Muscle layer of duodenum (tissue), 2 donors: ENCODE measurements around the gene BATF2.
"Not testable (repeated sequence)": the region's sequence is repeated elsewhere in the genome, so short reads cannot be mapped to it uniquely, and the experiment has no call there.

Experiments used
- H3K27ac ChIP-seq: one replicate; pipeline ENCODE4 v1.7.0; 2013; ENCODE audit warnings: mild to moderate bottlenecking, low read length
- H3K27me3 ChIP-seq: one replicate; pipeline ENCODE4 v1.7.0; 2013; ENCODE audit warnings: low read depth, mild to moderate bottlenecking, control low read depth, low read length
- H3K36me3 ChIP-seq, 2 donors: one replicate each; pipeline ENCODE4 v1.7.0; 2013; ENCODE audit warnings: low read length in 2 of 2, control low read depth in 1 of 2, mild to moderate bottlenecking in 1 of 2; ENCODE audit not compliant: insufficient read depth in 2 of 2, control insufficient read depth in 1 of 2
- H3K4me1 ChIP-seq, 2 donors: one replicate each; pipeline ENCODE4 v1.7.0; 2013; ENCODE audit warnings: low read length in 2 of 2, mild to moderate bottlenecking in 2 of 2, control low read depth in 1 of 2, moderate library complexity in 1 of 2; ENCODE audit not compliant: insufficient read depth in 2 of 2, control insufficient read depth in 1 of 2
- H3K4me3 ChIP-seq, 2 donors: one replicate each; pipeline ENCODE4 v1.7.0; 2013; ENCODE audit warnings: low read length in 2 of 2, low read depth in 1 of 2, mild to moderate bottlenecking in 1 of 2
- H3K9me3 ChIP-seq, 2 donors: one replicate each; pipeline ENCODE4 v1.7.0; 2013; ENCODE audit warnings: low read length in 2 of 2, control low read depth in 1 of 2, mild to moderate bottlenecking in 1 of 2; ENCODE audit not compliant: control insufficient read depth in 1 of 2
- donor health status: healthy.

The BATF2 gene

DNA sequence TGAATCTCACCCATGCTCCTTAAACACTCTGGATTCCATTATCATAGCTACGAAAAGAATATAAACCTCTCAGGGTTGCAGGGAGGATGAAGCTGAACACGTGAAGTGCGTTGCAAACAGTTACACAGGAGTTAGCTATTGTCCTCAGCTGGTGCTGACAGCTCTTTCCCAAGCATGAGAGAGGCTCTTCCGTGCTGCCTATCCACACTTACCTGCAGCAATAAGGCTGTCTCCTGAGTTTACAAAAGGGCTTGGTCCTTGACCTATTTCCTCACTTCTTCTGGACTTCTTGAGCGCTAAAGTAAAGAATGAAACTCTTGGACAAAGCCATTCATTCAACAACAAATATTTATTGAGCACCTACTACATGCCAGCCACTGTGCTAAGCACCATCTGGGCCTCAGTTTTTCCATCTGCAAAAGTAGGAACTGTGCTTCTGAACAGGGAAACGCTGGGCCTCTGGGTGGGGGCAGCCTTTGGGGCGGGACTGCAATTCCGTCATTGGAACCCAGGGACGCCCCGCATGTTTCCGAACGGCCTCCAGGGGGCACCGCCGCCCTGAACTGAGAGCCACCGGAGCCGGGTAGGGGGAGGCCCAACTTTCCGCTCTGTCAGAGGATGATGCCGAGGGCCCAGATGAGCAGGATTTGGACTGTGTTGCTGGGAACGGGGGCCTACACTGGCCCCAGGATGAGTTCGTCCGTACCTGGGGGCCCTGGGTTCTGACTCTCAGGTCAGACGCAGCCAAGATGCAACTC lies 16.5 kb upstream of the BATF2 start:
- H3K9me3 ChIP-seq = no peaks in the 10 kb centered on the region

DNA sequence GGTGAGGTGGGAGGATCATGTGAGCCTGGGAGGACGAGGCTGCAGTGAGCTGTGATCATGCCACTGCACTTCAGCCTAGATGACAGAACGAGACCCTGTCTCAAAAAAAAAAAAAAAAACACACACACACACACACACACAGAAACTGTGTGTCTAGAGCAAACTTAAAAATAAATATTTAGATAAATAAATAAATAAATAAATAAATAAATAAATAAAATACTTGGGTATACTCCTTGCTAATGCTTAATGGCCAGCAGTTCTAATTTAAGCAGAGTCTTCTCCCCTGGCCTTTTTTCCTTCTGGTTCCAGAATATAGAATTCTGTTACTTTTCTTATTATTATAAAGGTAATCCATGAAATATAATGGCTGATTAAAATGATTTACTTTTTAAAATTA lies 12.1 kb upstream of the BATF2 start:
- Histone ChIP-seq H3K9me3 (no peaks in the 10 kb centered on the region), H3K27ac (no peak overlapping the region), H3K4me3 (no peak overlapping the region), H3K36me3 (no peaks in the 10 kb centered on the region), H3K4me1 (peaks cover 5 to 6% of the 10 kb centered on the region in 2 donors), H3K27me3 (no peaks in the 10 kb centered on the region)

More for the DNA sequence above, 16.5 kb upstream of the BATF2 start:
- peak overlapping the region; percentile 66 to 72 for H3K4me3 ChIP-seq
- H3K4me1 ChIP-seq = peaks cover 6 to 16% of the 10 kb centered on the region in 2 donors
- peaks cover 3 to 8% of the 10 kb centered on the region in 2 donors for H3K36me3 ChIP-seq
- H3K27me3 ChIP-seq = no peaks in the 10 kb centered on the region
- H3K27ac ChIP-seq = peak overlapping the region; percentile 93

DNA sequence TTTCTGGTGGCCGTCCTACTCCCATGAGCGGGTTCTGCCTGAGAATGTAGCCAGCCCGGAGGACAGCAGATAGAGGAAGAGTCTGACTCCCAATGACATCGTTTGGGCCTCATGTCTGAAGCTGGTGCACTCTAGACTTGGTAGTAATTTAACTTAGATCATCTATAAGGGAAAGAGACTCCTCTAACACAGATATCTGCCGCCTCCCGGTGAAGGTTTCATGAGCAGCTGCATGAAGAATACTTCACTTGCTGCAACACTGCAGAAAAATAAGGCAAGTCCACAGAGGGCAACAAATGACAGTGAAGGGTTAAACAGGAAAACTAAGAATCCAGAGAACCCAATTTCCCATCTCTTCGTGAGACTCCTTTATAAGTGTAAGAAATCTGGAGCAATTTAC lies 11.2 kb upstream of the BATF2 start:
- no peaks in the 10 kb centered on the region for H3K36me3 ChIP-seq
- no peaks in the 10 kb centered on the region for H3K27me3 ChIP-seq
- peaks cover under 1 to 2% of the 10 kb centered on the region in 2 donors for H3K4me1 ChIP-seq
- H3K27ac ChIP-seq = no peak overlapping the region
- no peak overlapping the region for H3K4me3 ChIP-seq
- no peaks in the 10 kb centered on the region for H3K9me3 ChIP-seq

GRCh38 chr11:65003968-65004367 lies 7.2 kb upstream of the BATF2 start:
- H3K9me3 ChIP-seq, H3K27ac ChIP-seq, H3K4me1 ChIP-seq, H3K4me3 ChIP-seq, H3K36me3 ChIP-seq, H3K27me3 ChIP-seq: not testable (repeated sequence)

DNA sequence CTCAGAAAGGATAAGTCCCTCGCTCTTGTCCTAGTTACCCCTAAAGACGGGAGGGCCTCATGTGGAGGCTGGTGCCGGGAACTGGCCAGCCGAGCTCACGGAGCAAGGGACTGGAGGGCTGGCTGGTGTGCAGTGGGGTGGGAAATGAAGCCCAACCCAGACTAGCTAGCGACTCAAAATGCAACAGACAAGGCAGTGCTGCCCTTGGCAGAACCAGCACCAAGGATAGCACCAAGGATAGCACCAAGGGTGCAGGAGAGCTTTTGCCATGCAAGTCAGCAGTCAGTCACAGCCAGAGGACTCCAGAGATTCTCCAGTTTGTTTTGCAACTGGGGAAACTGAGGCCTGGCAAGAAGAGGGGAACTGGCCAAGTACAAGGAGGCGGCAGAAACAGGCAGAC lies 6.5 kb upstream of the BATF2 start:
- H3K9me3 ChIP-seq = no peaks in the 10 kb centered on the region
- no peaks in the 10 kb centered on the region for H3K4me1 ChIP-seq
- no peaks in the 10 kb centered on the region for H3K36me3 ChIP-seq
- no peaks in the 10 kb centered on the region for H3K27me3 ChIP-seq
- no peak overlapping the region for H3K27ac ChIP-seq
- H3K4me3 ChIP-seq = no peak overlapping the region

DNA sequence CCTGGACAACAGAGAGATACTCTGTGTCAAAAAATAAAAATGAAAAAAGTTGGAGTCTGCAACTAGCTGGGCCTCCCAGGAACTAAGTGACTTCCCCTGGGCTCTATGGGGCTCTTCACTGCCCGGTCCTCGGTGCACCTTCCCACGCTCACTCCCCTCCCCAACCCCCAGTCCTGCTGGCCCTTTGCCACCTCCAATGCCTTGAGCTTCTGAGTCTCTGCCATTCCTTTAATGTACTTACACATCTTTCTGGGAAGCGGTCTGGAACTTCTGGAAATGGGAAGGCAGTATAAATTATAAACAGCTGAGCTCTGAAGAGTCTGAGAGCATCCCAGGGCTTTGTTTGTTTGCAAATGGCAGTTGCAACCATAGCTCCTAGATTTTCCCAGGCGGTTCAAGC lies 5.9 kb upstream of the BATF2 start:
- Histone ChIP-seq H3K4me3 (no peak overlapping the region), H3K4me1 (no peaks in the 10 kb centered on the region), H3K36me3 (no peaks in the 10 kb centered on the region), H3K9me3 (no peaks in the 10 kb centered on the region), H3K27ac (no peak overlapping the region), H3K27me3 (no peaks in the 10 kb centered on the region)

DNA sequence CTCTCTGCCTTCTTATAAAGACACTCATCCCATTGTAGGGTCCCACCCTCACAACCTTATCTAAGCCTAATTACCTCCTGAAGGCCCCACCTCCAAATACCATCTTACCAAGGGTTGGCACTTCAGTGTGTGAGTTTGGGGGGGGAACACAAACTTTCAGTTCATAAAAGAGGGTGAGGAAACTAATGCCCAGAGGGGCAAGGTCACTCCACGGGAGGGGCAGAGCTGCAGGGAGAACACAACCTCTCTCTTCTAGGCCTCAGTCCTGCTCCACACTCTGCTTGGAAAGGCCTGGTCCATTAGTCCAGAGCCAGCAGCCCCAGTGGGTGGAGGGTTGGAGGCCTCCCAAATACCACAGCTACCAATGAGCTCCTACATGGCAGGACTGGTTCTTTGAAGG lies 2.7 kb upstream of the BATF2 start:
- no peaks in the 10 kb centered on the region for H3K9me3 ChIP-seq
- no peaks in the 10 kb centered on the region for H3K27me3 ChIP-seq
- H3K4me1 ChIP-seq = peaks cover 8 to 18% of the 10 kb centered on the region in 2 donors
- H3K36me3 ChIP-seq = no peaks in the 10 kb centered on the region
- peak overlapping the region; percentile 3 for H3K27ac ChIP-seq
- H3K4me3 ChIP-seq = no peak overlapping the region

- Histone ChIP-seq H3K27ac (peak overlapping the region; percentile 26), H3K36me3 (peaks cover 0 to 5% of the 10 kb centered on the region in 2 donors), H3K27me3 (no peaks in the 10 kb centered on the region), H3K9me3 (no peaks in the 10 kb centered on the region), H3K4me1 (peaks cover 8 to 18% of the 10 kb centered on the region in 2 donors), H3K4me3 (no peak overlapping the region)
Observed at GRCh38 chr11:64998690-64999431, 2.1 kb upstream of the BATF2 start.

DNA sequence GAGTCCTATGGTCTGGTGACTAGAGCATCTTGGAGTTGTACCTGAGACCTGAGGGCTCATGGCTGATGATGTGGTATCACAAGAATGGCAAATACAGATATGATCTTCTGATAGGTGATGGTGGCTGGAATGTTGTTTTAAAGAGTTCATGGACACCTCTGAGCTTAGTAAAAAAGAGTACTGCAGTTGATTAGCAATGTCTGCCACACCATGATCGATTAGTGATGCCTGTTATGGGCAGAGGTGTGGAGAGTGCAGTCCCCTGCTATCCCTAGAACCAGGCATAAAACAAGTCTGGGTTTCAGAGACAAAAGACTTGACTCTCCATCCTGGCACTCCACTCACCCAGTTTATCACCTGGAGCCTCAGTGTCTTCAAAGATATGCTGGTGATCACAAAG lies 1.4 kb upstream of the BATF2 start:
- Histone ChIP-seq H3K4me1 (peaks cover 8 to 18% of the 10 kb centered on the region in 2 donors), H3K36me3 (peaks cover 0 to 5% of the 10 kb centered on the region in 2 donors), H3K4me3 (no peak overlapping the region), H3K9me3 (no peaks in the 10 kb centered on the region), H3K27ac (peak overlapping the region; percentile 26), H3K27me3 (no peaks in the 10 kb centered on the region)

DNA sequence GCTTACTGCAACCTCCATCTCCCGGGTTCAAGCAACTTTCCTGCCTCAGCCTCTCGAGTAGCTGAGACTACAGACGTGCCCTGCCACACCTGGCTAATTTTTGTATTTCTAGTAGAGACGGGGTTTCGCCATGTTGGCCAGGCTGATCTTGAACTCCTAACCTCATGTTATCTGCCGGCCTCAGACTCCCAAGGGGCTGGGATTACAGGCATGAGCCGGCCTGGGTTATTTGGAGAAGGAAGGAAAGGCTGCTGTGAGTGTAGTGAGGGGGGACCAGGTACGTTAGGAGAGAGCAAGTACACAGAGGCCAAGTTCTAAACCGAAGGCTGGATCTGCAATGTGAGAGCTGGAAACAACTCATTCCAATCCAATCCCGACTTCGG lies 453 bp downstream of the BATF2 start:
- Histone ChIP-seq H3K4me3 (peak overlapping the region; percentile 74 to 88), H3K27ac (peak overlapping the region; percentile 91), H3K4me1 (peaks cover 8 to 18% of the 10 kb centered on the region in 2 donors), H3K9me3 (no peaks in the 10 kb centered on the region), H3K36me3 (peaks cover 0 to 10% of the 10 kb centered on the region in 2 donors), H3K27me3 (no peaks in the 10 kb centered on the region)

DNA sequence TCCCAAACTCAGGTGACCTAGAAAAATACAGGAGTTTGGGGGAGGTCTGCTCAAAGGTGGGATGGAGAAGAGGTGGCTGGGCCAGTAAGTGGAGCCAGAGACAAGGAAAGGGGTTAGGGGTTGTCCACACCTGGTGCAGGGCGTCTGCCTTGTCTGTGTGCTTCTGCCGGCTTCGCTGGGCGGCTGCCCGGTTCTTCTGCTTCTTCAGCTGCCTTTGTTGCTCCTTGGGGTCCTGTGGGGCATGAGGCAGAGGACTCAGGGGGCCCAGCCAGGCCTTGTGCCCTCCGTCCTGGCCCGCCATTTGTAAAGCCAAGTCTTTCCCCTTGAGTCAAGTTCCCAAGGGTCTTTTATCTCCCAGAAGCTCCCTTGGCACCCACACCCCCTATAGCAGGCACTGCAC lies 2.5 kb downstream of the BATF2 start:
- H3K36me3 ChIP-seq = peaks cover 0 to 10% of the 10 kb centered on the region in 2 donors
- H3K4me1 ChIP-seq = peaks cover 8 to 25% of the 10 kb centered on the region in 2 donors
- no peak overlapping the region for H3K4me3 ChIP-seq
- no peak overlapping the region for H3K27ac ChIP-seq
- H3K9me3 ChIP-seq = no peaks in the 10 kb centered on the region
- no peaks in the 10 kb centered on the region for H3K27me3 ChIP-seq
